Peyer's patch (tissue), 4 donors: ENCODE results near the gene GPN2. TPM values are rescaled to one million over a fixed set of nuclear protein-coding genes. Genes with fewer than 3 reads are reported as not detected.

Experiments used
- DNase-seq, 3 donors: peaks; one replicate each; pipeline ENCODE4 v3.0.0-alpha.2; 2017 to 2019
- H3K27ac ChIP-seq, 4 donors: fragments of 200-600 bp; sonication (generic); one replicate each; pipeline ENCODE4 v1.5.1; 2016 to 2019
- H3K27me3 ChIP-seq, 2 donors: fragments of 200-600 bp; sonication (generic); one replicate each; pipeline ENCODE4 v1.5.1; 2019
- H3K36me3 ChIP-seq, 3 donors: fragments of 200-600 bp; sonication (generic); one replicate each; pipeline ENCODE4 v1.5.1; 2016 to 2019
- H3K4me1 ChIP-seq, 4 donors: fragments of 200-600 bp; sonication (generic); one replicate each; pipeline ENCODE4 v1.5.1; 2016 to 2019
- H3K4me3 ChIP-seq, 4 donors: fragments of 200-600 bp; sonication (generic); 1 replicate in 3 of 4; 2 replicates in 1 of 4; pipeline ENCODE4 v1.5.1; 2016 to 2019; ENCODE audit warnings: mild to moderate bottlenecking in 1 of 4
- H3K9me3 ChIP-seq, 4 donors: fragments of 200-600 bp; sonication (generic); one replicate each; pipeline ENCODE4 v1.5.1; 2016 to 2019; ENCODE audit warnings: mild to moderate bottlenecking in 1 of 4
- POLR2A ChIP-seq, 2 donors: fragments of 450-650 bp; IDR thresholded peaks; one replicate each; pipeline ENCODE4 v1.5.1; 2017; ENCODE audit warnings: antibody characterized with exemption in 2 of 2, mild to moderate bottlenecking in 2 of 2, moderate library complexity in 2 of 2
- total RNA-seq, 4 donors: library from RNA; depleted of rRNA; stranded (reverse); fragments of >200 nt; gene quantifications; one replicate each; pipeline ENCODE4 v1.1.0, GENCODE V29; 2016
- TF ChIP-seq, protein P1 (sequence below), 6 experiments: fragments of 450-650 bp in 4 of 6; fragments of 200-600 bp in 2 of 6; sonication (generic) in 1 of 6; IDR thresholded peaks; one replicate each; pipeline ENCODE4 v1.5.1; 2017 to 2019; ENCODE audit warnings: antibody characterized with exemption in 6 of 6, mild to moderate bottlenecking in 3 of 6, moderate library complexity in 1 of 6

GPN2 gene
- total RNA-seq, 4 donors from 2014 or later = 13.5 to 19.6 (median 17.3) TPM

DNA sequence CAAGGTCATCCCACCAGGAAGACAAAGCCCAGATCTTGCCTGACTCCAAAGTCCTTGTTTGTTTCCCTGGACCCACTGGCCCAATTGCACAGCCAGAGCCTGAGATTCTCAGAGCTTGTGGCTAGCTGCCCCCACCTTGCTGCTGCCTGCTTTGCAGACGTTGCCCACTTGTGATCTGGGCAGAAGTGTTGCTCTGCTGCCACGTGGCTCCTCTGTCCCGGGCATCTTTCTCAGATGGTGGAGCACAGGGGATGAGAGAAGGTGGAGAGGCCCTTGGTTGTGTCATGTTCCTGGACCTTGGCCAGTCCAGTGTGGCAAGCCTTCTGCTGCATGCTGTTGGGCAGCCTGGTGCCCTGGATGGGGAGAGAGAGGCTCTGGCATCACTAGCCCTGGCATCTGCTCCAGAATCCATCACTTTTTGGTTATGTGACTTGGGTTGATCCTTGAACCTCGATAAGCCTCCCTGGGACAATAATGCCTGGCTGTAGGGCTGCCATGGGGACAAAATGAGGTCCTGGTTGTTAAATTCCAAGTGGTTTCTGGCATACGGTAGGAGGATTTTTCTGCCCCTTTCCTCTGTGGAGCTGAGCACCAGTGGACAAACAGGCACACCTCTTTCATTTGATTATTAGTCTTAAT is 25.2 kb upstream of the GPN2 start:
- Histone ChIP-seq H3K4me3 (no peak overlapping the region), H3K4me1 (peaks cover 0 to 7% (median 0%) of the 10 kb centered on the region in 4 donors), H3K27ac (peak overlapping the region in 3 of 4 donors; percentile 66 to 93 (median 82)), H3K27me3 (no peaks in the 10 kb centered on the region), H3K9me3 (no peaks in the 10 kb centered on the region), H3K36me3 (no peaks in the 10 kb centered on the region)
- DNase-seq = peak in 2 of 3 donors; percentile 70 to 75
- no peak for TF ChIP-seq POLR2A (IDR thresholded peaks at IDR 0.05)
- TF ChIP-seq, protein P1, sequence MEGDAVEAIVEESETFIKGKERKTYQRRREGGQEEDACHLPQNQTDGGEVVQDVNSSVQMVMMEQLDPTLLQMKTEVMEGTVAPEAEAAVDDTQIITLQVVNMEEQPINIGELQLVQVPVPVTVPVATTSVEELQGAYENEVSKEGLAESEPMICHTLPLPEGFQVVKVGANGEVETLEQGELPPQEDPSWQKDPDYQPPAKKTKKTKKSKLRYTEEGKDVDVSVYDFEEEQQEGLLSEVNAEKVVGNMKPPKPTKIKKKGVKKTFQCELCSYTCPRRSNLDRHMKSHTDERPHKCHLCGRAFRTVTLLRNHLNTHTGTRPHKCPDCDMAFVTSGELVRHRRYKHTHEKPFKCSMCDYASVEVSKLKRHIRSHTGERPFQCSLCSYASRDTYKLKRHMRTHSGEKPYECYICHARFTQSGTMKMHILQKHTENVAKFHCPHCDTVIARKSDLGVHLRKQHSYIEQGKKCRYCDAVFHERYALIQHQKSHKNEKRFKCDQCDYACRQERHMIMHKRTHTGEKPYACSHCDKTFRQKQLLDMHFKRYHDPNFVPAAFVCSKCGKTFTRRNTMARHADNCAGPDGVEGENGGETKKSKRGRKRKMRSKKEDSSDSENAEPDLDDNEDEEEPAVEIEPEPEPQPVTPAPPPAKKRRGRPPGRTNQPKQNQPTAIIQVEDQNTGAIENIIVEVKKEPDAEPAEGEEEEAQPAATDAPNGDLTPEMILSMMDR (IDR thresholded peaks at IDR 0.05) = no peak

DNA sequence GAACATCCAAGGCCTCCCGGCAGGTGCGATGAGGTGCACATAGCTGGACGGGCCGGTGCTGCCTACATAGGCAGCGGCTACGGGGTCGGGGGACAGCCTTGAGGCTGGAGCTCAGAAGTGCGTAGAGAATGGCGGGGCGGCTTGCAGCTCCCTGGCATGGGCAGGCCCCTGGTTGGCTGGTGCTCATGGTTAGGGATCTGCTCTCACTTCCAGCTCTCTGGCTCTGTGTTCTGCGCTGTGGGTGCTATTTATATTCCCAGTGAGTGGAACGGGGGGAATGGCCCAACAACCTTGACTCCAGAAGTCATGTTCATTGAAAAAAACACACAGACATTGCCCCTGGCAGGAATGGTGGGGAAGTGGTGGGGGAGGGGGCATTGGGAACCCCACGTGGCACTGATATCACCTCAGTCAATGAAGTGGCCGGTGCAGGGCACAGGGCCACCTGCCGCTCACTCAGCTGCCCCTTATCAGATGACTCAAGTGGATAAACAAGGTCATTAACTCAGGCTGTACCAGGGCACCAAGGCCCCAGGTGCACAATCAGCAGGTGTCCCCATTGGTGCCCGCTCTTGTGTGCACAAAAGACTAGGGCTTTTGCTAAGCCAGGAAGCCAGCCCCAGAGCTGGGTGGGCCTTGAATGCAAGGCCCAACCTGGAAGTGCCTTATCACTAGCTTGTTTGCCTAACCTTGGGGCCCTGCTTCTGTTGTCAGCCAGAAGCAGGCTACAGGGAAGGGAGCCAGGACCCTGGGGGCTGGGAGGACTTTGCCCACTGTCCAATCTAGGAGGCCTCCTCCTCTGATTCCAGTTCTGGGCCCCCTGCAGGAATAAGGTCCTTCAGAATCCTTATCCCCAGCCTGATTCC is 23.9 kb upstream of the GPN2 start, which contains the start of gene NR0B2:
Gene NR0B2 (minus strand): TSS at position 222 of the 866 bp plus-strand sequence. CDS start 35 bp downstream, at position 187.
- H3K4me3 ChIP-seq = peak within 1 kb of the TSS in 2 of 4 donors; percentile 46 to 58
- H3K27ac ChIP-seq = peak within 1 kb of the TSS in 3 of 4 donors; percentile 66 to 93 (median 82)
- DNase-seq = peak in 2 of 3 donors; percentile 88 to 91
- no peaks in the 10 kb centered on the region for H3K27me3 ChIP-seq
- H3K4me1 ChIP-seq = peaks cover 0 to 10% (median 0%) of the 10 kb centered on the region in 4 donors
- no peaks in the 10 kb centered on the region for H3K9me3 ChIP-seq
- H3K36me3 ChIP-seq = no peaks in the 10 kb centered on the region
- TF ChIP-seq, protein P1 (IDR thresholded peaks at IDR 0.05) = peak in 1 of 6 experiments; percentile 9
- TF ChIP-seq POLR2A (IDR thresholded peaks at IDR 0.05) = peak; percentile 42 to 52

DNA sequence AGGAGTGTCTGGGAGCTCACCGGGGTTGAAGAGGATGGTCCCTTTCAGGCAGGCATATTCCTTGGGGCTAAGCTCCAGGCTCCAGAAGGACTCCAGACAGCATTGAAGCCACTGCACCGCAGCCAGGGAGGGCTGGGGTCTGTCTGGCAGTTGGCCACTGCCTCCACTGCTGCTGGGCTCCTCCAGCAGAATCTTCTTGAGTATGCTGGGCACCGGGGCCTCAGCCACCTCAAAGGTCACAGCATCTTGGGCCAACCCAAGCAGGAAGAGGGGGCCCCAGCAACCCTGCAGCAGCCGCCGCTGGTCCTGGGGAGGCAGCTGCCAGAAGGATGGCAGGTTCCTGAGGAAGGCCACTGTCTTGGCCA is 23.3 kb upstream of the GPN2 start:
- peak overlapping the region in 2 of 4 donors; percentile 46 to 58 for H3K4me3 ChIP-seq
- DNase-seq = no peak

DNA sequence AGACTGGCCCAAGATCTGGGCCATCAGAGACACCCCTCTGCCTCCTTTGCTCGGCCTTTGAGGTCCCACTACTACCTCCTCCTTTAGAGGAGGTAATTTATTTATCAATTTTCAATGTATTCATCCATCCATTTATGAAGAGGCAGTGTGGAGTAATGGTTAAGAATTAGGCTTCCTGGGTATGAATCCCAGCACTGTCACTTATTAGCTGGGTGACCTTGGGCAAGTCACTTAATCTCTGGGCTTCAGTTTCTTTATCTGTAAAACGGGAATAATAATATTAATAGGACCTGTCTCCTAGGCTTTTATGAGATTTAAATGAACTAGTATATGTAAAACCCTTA is 22.0 kb upstream of the GPN2 start:
- Histone ChIP-seq H3K4me1 (peaks cover 0 to 13% (median 0%) of the 10 kb centered on the region in 4 donors), H3K27me3 (no peaks in the 10 kb centered on the region), H3K27ac (peak overlapping the region in 1 of 4 donors; percentile 18), H3K4me3 (peak overlapping the region in 2 of 4 donors; percentile 46 to 58), H3K9me3 (no peaks in the 10 kb centered on the region), H3K36me3 (no peaks in the 10 kb centered on the region)
- no peak for TF ChIP-seq POLR2A (IDR thresholded peaks at IDR 0.05)
- TF ChIP-seq, protein P1 (IDR thresholded peaks at IDR 0.05) = no peak
- no peak for DNase-seq

More for the DNA sequence above, 23.3 kb upstream of the GPN2 start:
- Histone ChIP-seq H3K4me1 (peaks cover 0 to 10% (median 0%) of the 10 kb centered on the region in 4 donors), H3K36me3 (no peaks in the 10 kb centered on the region), H3K27me3 (no peaks in the 10 kb centered on the region), H3K27ac (peak overlapping the region in 3 of 4 donors; percentile 66 to 93 (median 82)), H3K9me3 (no peaks in the 10 kb centered on the region)
- no peak for TF ChIP-seq POLR2A (IDR thresholded peaks at IDR 0.05)
- TF ChIP-seq, protein P1 (IDR thresholded peaks at IDR 0.05) = no peak

DNA sequence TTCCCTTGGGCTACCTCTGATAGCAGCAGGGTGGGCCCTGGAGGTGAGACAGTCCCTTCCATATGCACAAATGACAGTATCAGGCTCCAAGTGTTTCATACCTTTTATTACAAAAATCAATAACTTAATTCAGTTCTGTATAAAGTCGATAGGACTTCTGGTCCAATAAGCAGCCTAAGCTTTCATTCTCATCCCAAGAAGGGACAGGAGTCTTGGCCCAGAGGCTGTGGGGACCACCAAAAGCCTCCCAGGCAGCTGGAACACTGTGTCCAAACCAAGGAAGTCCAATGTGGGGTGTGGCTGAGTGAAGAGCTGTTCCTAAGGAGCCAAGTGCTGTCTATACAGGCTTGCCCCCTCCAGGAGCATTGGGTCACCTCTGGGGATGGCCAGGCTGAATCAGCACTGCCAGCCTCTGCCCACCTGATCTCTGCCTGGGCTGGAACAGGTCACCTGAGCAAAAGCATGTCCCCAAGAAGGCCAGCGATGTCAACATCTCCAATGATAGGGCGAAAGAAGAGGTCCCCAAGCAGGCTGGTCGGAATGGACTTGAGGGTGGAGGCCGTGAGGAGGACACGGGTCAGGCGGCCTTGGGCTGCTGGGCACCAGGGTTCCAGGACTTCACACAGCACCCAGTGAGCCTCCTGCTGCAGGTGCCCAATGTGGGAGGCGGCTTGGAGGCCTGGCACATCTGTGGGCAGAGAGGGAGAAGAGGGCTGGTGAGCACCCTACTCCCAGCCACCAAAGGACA is 21.5 kb upstream of the GPN2 start:
- peak overlapping the region in 2 of 4 donors; percentile 46 to 58 for H3K4me3 ChIP-seq
- H3K36me3 ChIP-seq = no peaks in the 10 kb centered on the region
- no peak for TF ChIP-seq POLR2A (IDR thresholded peaks at IDR 0.05)
- TF ChIP-seq, protein P1 (IDR thresholded peaks at IDR 0.05) = no peak
- no peaks in the 10 kb centered on the region for H3K27me3 ChIP-seq
- no peak for DNase-seq
- H3K9me3 ChIP-seq = no peaks in the 10 kb centered on the region
- peaks cover 0 to 18% (median 0%) of the 10 kb centered on the region in 4 donors for H3K4me1 ChIP-seq
- H3K27ac ChIP-seq = peak overlapping the region in 1 of 4 donors; percentile 18
